HG03469 (cell line): ENCODE results near the gene ALG3.

ENCODE experiments used
- ATAC-seq: cut with Tn5 transposase; IDR thresholded peaks from one replicate; pipeline ENCODE4 v1.9.1; 2021; ENCODE audit warnings: mild to moderate bottlenecking, moderate library complexity, moderate number of reproducible peaks; ENCODE audit not compliant: unreplicated experiment

ALG3 gene

GRCh38 chr3:184200825-184201224, 47.9 kb downstream of the ALG3 start:
- ATAC-seq, result no peak

GRCh38 chr3:184198509-184198908, 50.3 kb downstream of the ALG3 start:
- no peak for ATAC-seq

- no peak for ATAC-seq
Observed at GRCh38 chr3:184196536-184196935, 52.2 kb downstream of the ALG3 start.

- ATAC-seq, result no peak
Observed at GRCh38 chr3:184193991-184194539, 54.7 kb downstream of the ALG3 start.

- no peak for ATAC-seq
Observed at GRCh38 chr3:184192889-184193288, 55.9 kb downstream of the ALG3 start.
